RPMI7951 (cell line): ENCODE measurements around the gene DNAJA2. TPM values are rescaled to one million over a fixed set of nuclear protein-coding genes. Genes with fewer than 3 reads are reported as not detected.

Experiments used
- total RNA-seq: library from RNA; depleted of rRNA; stranded (reverse); fragments of >200 nt; shearing (Covaris generic); gene quantifications from 2 replicates; pipeline ENCODE4 v1.2.3, GENCODE V29; 2014; rRNA removed

The DNAJA2 gene
- total RNA-seq, 1 experiment from 2014 or later, result 70.0 TPM

Other genes with a start within 250 kb of the DNAJA2 start
- gene MYLK3, start 225.3 kb downstream of the DNAJA2 start, total RNA-seq, result under 0.01 TPM in 1 of 2 replicates, not detected in the other
- gene C16orf87, start 142.5 kb downstream of the DNAJA2 start, total RNA-seq, result 10.8 and 11.8 TPM in 2 replicates
- gene GPT2, start 89.3 kb downstream of the DNAJA2 start, total RNA-seq, result 6.8 and 8.3 TPM in 2 replicates
- 265 and 331 TPM in 2 replicates for gene NETO2, start 170.3 kb upstream of the DNAJA2 start, total RNA-seq